Measurements from ENCODE around the gene REPS2. TPM values are rescaled to one million over a fixed set of nuclear protein-coding genes. Genes with fewer than 3 reads are reported as not detected.

The REPS2 gene
- total RNA-seq, 5 donors from 2014 or later (not counting 1 experiment from before 2014, with no cell fraction given) = 0.38 to 0.70 (median 0.66) TPM

- Histone ChIP-seq H3K36me3 (ENCODE audit: control insufficient read depth in 2 of 2, extremely low read depth in 1 of 2, insufficient read depth in 1 of 2, low read length in 1 of 2) (no peaks in the 10 kb centered on the region), H3K4me3 (ENCODE audit: control insufficient read depth in 1 of 2, extremely low read depth in 1 of 2, low read length in 1 of 2) (no peak overlapping the region), H3K4me1 (ENCODE audit: control insufficient read depth in 1 of 2, extremely low read depth in 1 of 2, insufficient read depth in 2 of 2, low read length in 2 of 2) (no peaks in the 10 kb centered on the region), H3K27me3 (replicated peaks in 1 of 2; ENCODE audit: control insufficient read depth in 2 of 2, extremely low read depth in 1 of 2, insufficient read depth in 2 of 2, low read length in 1 of 2) (no peaks in the 10 kb centered on the region), H3K9me3 (no peaks in the 10 kb centered on the region), H3K27ac (ENCODE audit: low read length) (no peak overlapping the region)
- Mint-ChIP-seq H3K27me3 (peaks cover 0 to 27% of the 10 kb centered on the region in 2 donors), H3K4me1 (no peaks in the 10 kb centered on the region), H3K36me3 (no peaks in the 10 kb centered on the region), H3K9me3 (no peaks in the 10 kb centered on the region), H3K4me3 (no peak overlapping the region), H3K27ac (no peak overlapping the region)
- WGBS (ENCODE audit: insufficient coverage) = no CpG with 5 or more reads among the region's 6 CpGs
- POLR2A ChIA-PET = no interaction called here
- DNase-seq = no peak
- CTCF ChIA-PET = no interaction called here
- no peak for ATAC-seq (replicated peaks in 1 of 4)
These were observed 29.3 kb upstream of the REPS2 start for GRCh38 chrX:16917120-16917519.

DNA sequence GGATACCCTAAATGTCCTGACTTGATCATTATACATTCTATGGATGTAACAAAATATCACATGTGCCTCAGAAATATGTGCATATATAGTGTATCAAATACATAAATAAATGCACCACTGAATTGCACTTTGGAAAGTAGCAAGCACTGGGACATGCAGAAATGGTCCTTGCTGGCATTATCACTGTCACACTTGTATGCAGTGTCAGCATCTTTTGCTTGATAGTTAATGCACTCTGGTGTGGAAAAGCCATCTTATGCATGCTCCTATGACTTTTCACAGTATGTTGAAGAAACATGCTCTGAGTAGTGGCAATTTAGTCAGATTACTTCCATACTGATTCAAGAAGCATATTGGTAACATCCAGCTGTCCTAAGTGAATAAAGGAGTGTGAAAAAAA lies 27.5 kb upstream of the REPS2 start:
- Histone ChIP-seq H3K36me3 (ENCODE audit: control insufficient read depth in 2 of 2, extremely low read depth in 1 of 2, insufficient read depth in 1 of 2, low read length in 1 of 2) (no peaks in the 10 kb centered on the region), H3K4me3 (ENCODE audit: control insufficient read depth in 1 of 2, extremely low read depth in 1 of 2, low read length in 1 of 2) (no peak overlapping the region), H3K27ac (ENCODE audit: low read length) (no peak overlapping the region), H3K27me3 (replicated peaks in 1 of 2; ENCODE audit: control insufficient read depth in 2 of 2, extremely low read depth in 1 of 2, insufficient read depth in 2 of 2, low read length in 1 of 2) (no peaks in the 10 kb centered on the region), H3K4me1 (ENCODE audit: control insufficient read depth in 1 of 2, extremely low read depth in 1 of 2, insufficient read depth in 2 of 2, low read length in 2 of 2) (no peaks in the 10 kb centered on the region), H3K9me3 (no peaks in the 10 kb centered on the region)
- Mint-ChIP-seq H3K36me3 (no peaks in the 10 kb centered on the region), H3K27ac (no peak overlapping the region), H3K4me1 (no peaks in the 10 kb centered on the region), H3K9me3 (no peaks in the 10 kb centered on the region), H3K4me3 (no peak overlapping the region), H3K27me3 (peaks cover 0 to 29% of the 10 kb centered on the region in 2 donors)
- ATAC-seq (replicated peaks in 1 of 4) (no peak), DNase-seq (no peak)
- CTCF ChIA-PET = no interaction called here
- POLR2A ChIA-PET = no interaction called here

DNA sequence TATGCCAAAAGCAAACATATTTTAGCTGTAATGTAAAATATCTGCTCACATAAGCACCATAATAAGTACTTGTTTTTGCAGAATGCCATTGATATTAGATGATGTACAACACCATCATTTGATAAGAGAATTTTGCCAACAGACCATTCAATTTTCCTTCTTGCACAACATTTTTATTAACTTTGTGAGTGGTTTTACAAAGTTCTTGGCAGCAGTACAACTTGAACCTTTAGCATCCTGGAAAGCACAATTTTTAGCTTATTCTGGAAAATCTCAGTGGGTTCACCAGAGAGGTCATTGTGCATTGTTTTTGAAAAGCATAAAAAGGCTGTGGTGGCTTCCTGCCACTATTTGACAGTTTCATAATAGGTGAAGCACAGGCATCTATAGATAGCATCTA lies 26.4 kb upstream of the REPS2 start:
- H3K9me3 Mint-ChIP-seq = no peaks in the 10 kb centered on the region
- no peak overlapping the region for H3K4me3 Mint-ChIP-seq
- H3K4me1 Mint-ChIP-seq = no peaks in the 10 kb centered on the region
- Histone ChIP-seq H3K27ac (ENCODE audit: low read length) (no peak overlapping the region), H3K9me3 (no peaks in the 10 kb centered on the region), H3K36me3 (ENCODE audit: control insufficient read depth in 2 of 2, extremely low read depth in 1 of 2, insufficient read depth in 1 of 2, low read length in 1 of 2) (no peaks in the 10 kb centered on the region), H3K4me1 (ENCODE audit: control insufficient read depth in 1 of 2, extremely low read depth in 1 of 2, insufficient read depth in 2 of 2, low read length in 2 of 2) (no peaks in the 10 kb centered on the region), H3K4me3 (ENCODE audit: control insufficient read depth in 1 of 2, extremely low read depth in 1 of 2, low read length in 1 of 2) (no peak overlapping the region), H3K27me3 (replicated peaks in 1 of 2; ENCODE audit: control insufficient read depth in 2 of 2, extremely low read depth in 1 of 2, insufficient read depth in 2 of 2, low read length in 1 of 2) (no peaks in the 10 kb centered on the region)
- ATAC-seq (replicated peaks in 1 of 4) = no peak
- H3K27ac Mint-ChIP-seq = no peak overlapping the region
- peaks cover 0 to 35% of the 10 kb centered on the region in 2 donors for H3K27me3 Mint-ChIP-seq
- DNase-seq = no peak
- CTCF ChIA-PET = no interaction called here
- POLR2A ChIA-PET = no interaction called here
- no peaks in the 10 kb centered on the region for H3K36me3 Mint-ChIP-seq

- Mint-ChIP-seq H3K27me3 (peaks cover 0 to 39% of the 10 kb centered on the region in 2 donors), H3K4me1 (no peaks in the 10 kb centered on the region), H3K4me3 (no peak overlapping the region), H3K36me3 (no peaks in the 10 kb centered on the region), H3K9me3 (no peaks in the 10 kb centered on the region), H3K27ac (no peak overlapping the region)
- Histone ChIP-seq H3K9me3 (no peaks in the 10 kb centered on the region), H3K4me3 (ENCODE audit: control insufficient read depth in 1 of 2, extremely low read depth in 1 of 2, low read length in 1 of 2) (no peak overlapping the region), H3K27me3 (replicated peaks in 1 of 2; ENCODE audit: control insufficient read depth in 2 of 2, extremely low read depth in 1 of 2, insufficient read depth in 2 of 2, low read length in 1 of 2) (no peaks in the 10 kb centered on the region), H3K27ac (ENCODE audit: low read length) (no peak overlapping the region), H3K36me3 (ENCODE audit: control insufficient read depth in 2 of 2, extremely low read depth in 1 of 2, insufficient read depth in 1 of 2, low read length in 1 of 2) (no peaks in the 10 kb centered on the region), H3K4me1 (ENCODE audit: control insufficient read depth in 1 of 2, extremely low read depth in 1 of 2, insufficient read depth in 2 of 2, low read length in 2 of 2) (no peaks in the 10 kb centered on the region)
- ATAC-seq (replicated peaks in 1 of 4) = no peak
- ChIA-PET CTCF (interaction anchor here in 1 of 2 donors (0.5 kb wide), 1 partner anchor 1152 kb away, joined by 3 read pairs; no protein-coding TSS in a partner anchor), POLR2A (no interaction called here)
- WGBS (ENCODE audit: insufficient coverage) = no CpG with 5 or more reads among the region's 3 CpGs
- DNase-seq = no peak
These were observed 23.3 kb upstream of the REPS2 start for GRCh38 chrX:16923157-16923556.

DNA sequence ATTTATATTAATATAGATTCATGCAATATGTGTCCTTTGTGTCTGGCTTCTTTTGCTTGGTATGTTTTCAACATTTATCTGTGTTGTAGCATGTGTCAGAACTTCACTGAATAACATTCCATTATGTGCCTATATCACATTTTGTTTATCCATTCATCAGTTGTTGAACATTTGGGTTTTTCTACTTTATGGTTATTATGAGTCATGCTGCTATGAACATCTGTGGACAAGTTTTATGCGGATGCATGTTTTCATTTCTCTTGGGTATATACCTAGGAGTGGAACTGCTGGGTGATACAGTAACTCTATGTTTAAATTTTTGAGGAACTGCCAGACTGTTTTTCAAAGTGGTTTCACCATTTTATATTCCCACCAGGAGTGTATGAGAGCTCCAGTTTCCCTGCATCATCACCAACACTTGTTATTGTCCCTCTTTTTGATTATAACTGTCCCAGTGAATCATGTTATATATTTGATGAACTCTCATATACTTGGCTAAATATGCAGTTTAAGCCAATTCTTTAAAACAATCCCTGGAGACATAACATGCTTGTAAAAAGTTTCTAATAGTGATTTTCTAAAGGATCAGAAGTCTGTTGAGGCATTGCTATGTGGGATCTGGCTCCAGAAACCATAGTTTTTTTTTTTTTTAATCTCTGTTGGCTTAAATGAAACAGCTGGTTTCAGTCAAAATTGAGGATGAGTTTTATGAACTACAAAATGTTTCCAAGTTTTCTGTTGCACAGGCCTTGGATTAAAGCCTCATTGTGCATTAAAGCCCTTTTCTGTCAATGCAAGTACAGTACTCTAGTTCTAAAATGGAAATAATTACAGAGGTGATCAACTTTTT lies 21.6 kb upstream of the REPS2 start:
- H3K36me3 Mint-ChIP-seq = no peaks in the 10 kb centered on the region

GRCh38 chrX:16930392-16930791 lies 16.1 kb upstream of the REPS2 start:
- POLR2A ChIA-PET = no interaction called here
- H3K27me3 Mint-ChIP-seq = peaks cover 0 to 15% of the 10 kb centered on the region in 2 donors
- ATAC-seq (replicated peaks in 1 of 4) (no peak), DNase-seq (no peak)
- H3K27ac Mint-ChIP-seq = no peak overlapping the region
- no peak overlapping the region for H3K27ac ChIP-seq (ENCODE audit: low read length)
- H3K36me3 ChIP-seq (ENCODE audit: control insufficient read depth in 2 of 2, extremely low read depth in 1 of 2, insufficient read depth in 1 of 2, low read length in 1 of 2) = no peaks in the 10 kb centered on the region
- H3K4me3 ChIP-seq (ENCODE audit: control insufficient read depth in 1 of 2, extremely low read depth in 1 of 2, low read length in 1 of 2) = no peak overlapping the region
- no peaks in the 10 kb centered on the region for H3K9me3 Mint-ChIP-seq
- no peaks in the 10 kb centered on the region for H3K4me1 ChIP-seq (ENCODE audit: control insufficient read depth in 1 of 2, extremely low read depth in 1 of 2, insufficient read depth in 2 of 2, low read length in 2 of 2)
- CTCF ChIA-PET = no interaction called here
- H3K4me3 Mint-ChIP-seq = no peak overlapping the region
- H3K36me3 Mint-ChIP-seq = no peaks in the 10 kb centered on the region
- H3K27me3 ChIP-seq (replicated peaks in 1 of 2; ENCODE audit: control insufficient read depth in 2 of 2, extremely low read depth in 1 of 2, insufficient read depth in 2 of 2, low read length in 1 of 2) = no peaks in the 10 kb centered on the region
- WGBS (ENCODE audit: insufficient coverage) = no CpG with 5 or more reads among the region's 6 CpGs
- no peaks in the 10 kb centered on the region for H3K9me3 ChIP-seq
- no peaks in the 10 kb centered on the region for H3K4me1 Mint-ChIP-seq

More for the DNA sequence above, 21.6 kb upstream of the REPS2 start:
- Histone ChIP-seq H3K4me1 (ENCODE audit: control insufficient read depth in 1 of 2, extremely low read depth in 1 of 2, insufficient read depth in 2 of 2, low read length in 2 of 2) (no peaks in the 10 kb centered on the region), H3K36me3 (ENCODE audit: control insufficient read depth in 2 of 2, extremely low read depth in 1 of 2, insufficient read depth in 1 of 2, low read length in 1 of 2) (no peaks in the 10 kb centered on the region), H3K9me3 (no peaks in the 10 kb centered on the region), H3K27me3 (replicated peaks in 1 of 2; ENCODE audit: control insufficient read depth in 2 of 2, extremely low read depth in 1 of 2, insufficient read depth in 2 of 2, low read length in 1 of 2) (no peaks in the 10 kb centered on the region), H3K27ac (ENCODE audit: low read length) (no peak overlapping the region), H3K4me3 (ENCODE audit: control insufficient read depth in 1 of 2, extremely low read depth in 1 of 2, low read length in 1 of 2) (no peak overlapping the region)
- ATAC-seq (replicated peaks in 1 of 4) (no peak), DNase-seq (no peak)
- Mint-ChIP-seq H3K4me1 (no peaks in the 10 kb centered on the region), H3K27me3 (peaks cover 0 to 30% of the 10 kb centered on the region in 2 donors), H3K4me3 (no peak overlapping the region), H3K9me3 (no peaks in the 10 kb centered on the region), H3K27ac (no peak overlapping the region)
- WGBS (ENCODE audit: insufficient coverage) = no CpG with 5 or more reads among the region's 1 CpG
- ChIA-PET CTCF (no interaction called here), POLR2A (no interaction called here)

- WGBS (ENCODE audit: insufficient coverage) = no CpG with 5 or more reads among the region's 3 CpGs
- CTCF ChIA-PET = no interaction called here
- no peak overlapping the region for H3K4me3 Mint-ChIP-seq
These were observed 15.1 kb upstream of the REPS2 start for GRCh38 chrX:16931371-16931770.

More at GRCh38 chrX:16931371-16931770, 15.1 kb upstream of the REPS2 start:
- Mint-ChIP-seq H3K27ac (no peak overlapping the region), H3K27me3 (peaks cover 0 to 12% of the 10 kb centered on the region in 2 donors), H3K4me1 (no peaks in the 10 kb centered on the region), H3K9me3 (no peaks in the 10 kb centered on the region), H3K36me3 (no peaks in the 10 kb centered on the region)
- no peaks in the 10 kb centered on the region for H3K27me3 ChIP-seq (replicated peaks in 1 of 2; ENCODE audit: control insufficient read depth in 2 of 2, extremely low read depth in 1 of 2, insufficient read depth in 2 of 2, low read length in 1 of 2)
- no peak overlapping the region for H3K27ac ChIP-seq (ENCODE audit: low read length)
- POLR2A ChIA-PET = no interaction called here
- no peaks in the 10 kb centered on the region for H3K9me3 ChIP-seq
- H3K4me3 ChIP-seq (ENCODE audit: control insufficient read depth in 1 of 2, extremely low read depth in 1 of 2, low read length in 1 of 2) = no peak overlapping the region
- H3K4me1 ChIP-seq (ENCODE audit: control insufficient read depth in 1 of 2, extremely low read depth in 1 of 2, insufficient read depth in 2 of 2, low read length in 2 of 2) = no peaks in the 10 kb centered on the region
- DNase-seq = no peak
- no peak for ATAC-seq (replicated peaks in 1 of 4)
- no peaks in the 10 kb centered on the region for H3K36me3 ChIP-seq (ENCODE audit: control insufficient read depth in 2 of 2, extremely low read depth in 1 of 2, insufficient read depth in 1 of 2, low read length in 1 of 2)
